Activated CD4-positive, alpha-beta T cell treated with anti-CD3 and anti-CD28 coated beads, Interleukin-10, Interleukin-2, amounts not matched to agents 100 ng/mL and 50 ng/mL, durations not matched to agents 16 hours and 8 hours (primary cell): Measurements from ENCODE around the gene VSIG10.
A peak's percentile ranks its signal among the peaks of the same experiment; 100 is the strongest.
"Not testable (repeated sequence)": the region's sequence is repeated elsewhere in the genome, so short reads cannot be mapped to it uniquely, and the experiment has no call there.

ENCODE experiments used
- DNase-seq: peaks from one replicate; pipeline ENCODE4 v3.0.0-alpha.2; 2020

VSIG10 gene

GRCh38 chr12:118103601-118104382, at the start of gene VSIG10:
Gene VSIG10, minus strand, starts transcription at chr12:118104011. Its CDS starts 340 bp downstream, at chr12:118103671.
- DNase-seq, result peak; percentile 17

- no peak for DNase-seq
Observed at GRCh38 chr12:118151755-118152154, 47.9 kb upstream of the VSIG10 start.

GRCh38 chr12:118150625-118151024, 46.8 kb upstream of the VSIG10 start:
- no peak for DNase-seq

- no peak for DNase-seq
Observed at GRCh38 chr12:118148287-118148686, 44.5 kb upstream of the VSIG10 start.

- DNase-seq, result no peak
Observed at GRCh38 chr12:118145798-118146156, 42.0 kb upstream of the VSIG10 start.

GRCh38 chr12:118145113-118145797, 41.4 kb upstream of the VSIG10 start:
- DNase-seq, result no peak

- DNase-seq, result no peak
Observed at GRCh38 chr12:118144499-118144898, 40.7 kb upstream of the VSIG10 start.

GRCh38 chr12:118140825-118141224, 37.0 kb upstream of the VSIG10 start:
- no peak for DNase-seq

GRCh38 chr12:118137148-118137678, 33.4 kb upstream of the VSIG10 start:
- DNase-seq, result no peak

GRCh38 chr12:118136559-118137003, 32.8 kb upstream of the VSIG10 start:
- peak; percentile 49 for DNase-seq

GRCh38 chr12:118135788-118136558, 32.2 kb upstream of the VSIG10 start, which contains the start of gene PEBP1:
Gene PEBP1, plus strand, starts transcription at chr12:118136124. Its CDS starts 86 bp downstream, at chr12:118136210.
- DNase-seq, result peak; percentile 96

GRCh38 chr12:118129436-118129835, 25.6 kb upstream of the VSIG10 start:
- DNase-seq, result not testable (repeated sequence)

GRCh38 chr12:118127867-118128266, 24.1 kb upstream of the VSIG10 start:
- no peak for DNase-seq

GRCh38 chr12:118126119-118126757, 22.4 kb upstream of the VSIG10 start:
- DNase-seq, result no peak

- DNase-seq, result no peak
Observed at GRCh38 chr12:118125743-118126118, 21.9 kb upstream of the VSIG10 start.

- no peak for DNase-seq
Observed at GRCh38 chr12:118124333-118124874, 20.6 kb upstream of the VSIG10 start.

GRCh38 chr12:118122264-118122663, 18.5 kb upstream of the VSIG10 start:
- no peak for DNase-seq

- peak; percentile 65 for DNase-seq
Observed at GRCh38 chr12:118120579-118121363, 17.0 kb upstream of the VSIG10 start.

- no peak for DNase-seq
Observed at GRCh38 chr12:118119449-118119879, 15.7 kb upstream of the VSIG10 start.

- DNase-seq, result no peak
Observed at GRCh38 chr12:118109088-118109487, 5.3 kb upstream of the VSIG10 start.

GRCh38 chr12:118107694-118108093, 3.9 kb upstream of the VSIG10 start:
- DNase-seq, result no peak
